Measurements from ENCODE around the gene FER. TPM values are rescaled to one million over a fixed set of nuclear protein-coding genes. Genes with fewer than 3 reads are reported as not detected.

FER gene
- total and polyA plus RNA-seq, 2 of the 8 experiments (the other 6 are each of a cell fraction or from before 2014, with no cell fraction given): 1.3 to 15.8 TPM

GRCh38 chr5:109080896-109081295 lies 333.2 kb downstream of the FER start:
- Histone ChIP-seq H2AK5ac (ENCODE audit: low read depth, low read length) (no peak overlapping the region), H4K5ac (ENCODE audit: insufficient read length, low read depth, low read length) (no peak overlapping the region), H3K27me3 (replicated peaks in 1 of 4; ENCODE audit: control insufficient read depth in 3 of 4, extremely low read depth in 1 of 4, insufficient read depth in 3 of 4, low read length in 3 of 4) (no peaks in the 10 kb centered on the region), H2AFZ (ENCODE audit: low read length) (no peak overlapping the region), H2BK120ac (replicated peaks; ENCODE audit: low read depth, low read length) (no peak overlapping the region), H3K4me3 (ENCODE audit: extremely low read depth in 1 of 4, insufficient read depth in 2 of 4, low read depth in 3 of 4, low read length in 4 of 4) (no peak overlapping the region), H3K4me1 (replicated peaks in 1 of 4; ENCODE audit: control insufficient read depth in 3 of 4, insufficient read depth in 4 of 4, low read length in 3 of 4) (no peaks in the 10 kb centered on the region), H3K79me2 (ENCODE audit: control insufficient read depth in 1 of 2, insufficient read depth in 2 of 2, low read length in 2 of 2) (no peaks in the 10 kb centered on the region), H3K56ac (replicated peaks; ENCODE audit: insufficient read length, low read depth, low read length) (no peak overlapping the region), H3K9me3 (ENCODE audit: insufficient read depth in 2 of 2, low read depth in 1 of 2, low read length in 1 of 2) (no peaks in the 10 kb centered on the region), H3K36me3 (ENCODE audit: control insufficient read depth in 2 of 4, insufficient read depth in 4 of 4, low read length in 3 of 4) (no peaks in the 10 kb centered on the region), H3K23ac (ENCODE audit: insufficient read length) (no peak overlapping the region), H3K18ac (ENCODE audit: extremely low read depth, low read length) (no peak overlapping the region), H4K20me1 (replicated peaks in 1 of 2; ENCODE audit: control insufficient read depth in 1 of 2, insufficient read depth in 2 of 2, low read length in 2 of 2) (no peaks in the 10 kb centered on the region), H4K8ac (ENCODE audit: extremely low read depth, insufficient read depth, low read length) (no peak overlapping the region), H3K9ac (replicated peaks in 1 of 4; ENCODE audit: extremely low read depth in 1 of 4, low read depth in 3 of 4, low read length in 3 of 4) (no peak overlapping the region), H2BK15ac (ENCODE audit: low read length) (no peak overlapping the region), H2BK12ac (ENCODE audit: low read depth, low read length) (no peak overlapping the region), H3K14ac (ENCODE audit: insufficient read length) (no peak overlapping the region), H3K4ac (replicated peaks; ENCODE audit: insufficient read length, low read depth, low read length) (no peak overlapping the region), H3K27ac (ENCODE audit: low read depth, low read length) (no peak overlapping the region), H2BK5ac (ENCODE audit: low read depth, low read length) (no peak overlapping the region), H3K79me1 (ENCODE audit: low read depth, low read length) (no peaks in the 10 kb centered on the region), H3K4me2 (ENCODE audit: insufficient read depth in 1 of 2, low read depth in 2 of 2, low read length in 2 of 2) (no peak overlapping the region), H3K23me2 (ENCODE audit: low read depth, low read length) (no peaks in the 10 kb centered on the region), H2BK20ac (ENCODE audit: low read length) (no peak overlapping the region), H4K91ac (replicated peaks; ENCODE audit: insufficient read length, low read length) (no peak overlapping the region)
- CTCF ChIA-PET (ENCODE audit: partially characterized antibody): interaction anchor here (0.6 kb wide), 1 partner anchor 439 kb away, joined by 3 read pairs; no protein-coding TSS in a partner anchor
- no peak for TF ChIP-seq JUND (IDR thresholded peaks at IDR 0.05; ENCODE audit: low read length)
- no peak for TF ChIP-seq GABPA (IDR thresholded peaks at IDR 0.05; ENCODE audit: borderline replicate concordance, insufficient read depth, low read length)
- no peak for TF ChIP-seq SIX5 (IDR thresholded peaks at IDR 0.05; ENCODE audit: low read depth, low read length)
- DNase-seq (ENCODE audit: low read depth in 1 of 2, low spot score in 2 of 2) (no peak), FAIRE-seq (no peak)
- 96% methylated on average over 3 of the region's 3 CpGs; no CpG with 5 or more reads in 1 of the 2 experiments for WGBS, 2 experiments (ENCODE audit: extremely low coverage in 1 of 2, insufficient coverage in 1 of 2, insufficient read length in 1 of 2, insufficient replicate concordance in 2 of 2, low coverage in 1 of 2, low lambda C conversion rate in 2 of 2, missing lambda C conversion rate in 1 of 2)
- POLR2A ChIA-PET (ENCODE audit: partially characterized antibody): interaction anchor here (0.6 kb wide), 1 partner anchor 82 kb away, joined by 3 read pairs; no protein-coding TSS in a partner anchor
